GOT3 (cell line): ENCODE measurements around the gene CMIP.

Experiments used
- DNase-seq: peaks from one replicate; lab custom pipeline; 2025; ENCODE audit warnings: mixed read lengths; lab: John Stamatoyannopoulos, UW

Gene CMIP

GRCh38 chr16:81551151-81551808, 106.7 kb downstream of the CMIP start:
- no peak for DNase-seq

- no peak for DNase-seq
These were observed 107.3 kb downstream of the CMIP start for GRCh38 chr16:81551821-81552304.

DNA sequence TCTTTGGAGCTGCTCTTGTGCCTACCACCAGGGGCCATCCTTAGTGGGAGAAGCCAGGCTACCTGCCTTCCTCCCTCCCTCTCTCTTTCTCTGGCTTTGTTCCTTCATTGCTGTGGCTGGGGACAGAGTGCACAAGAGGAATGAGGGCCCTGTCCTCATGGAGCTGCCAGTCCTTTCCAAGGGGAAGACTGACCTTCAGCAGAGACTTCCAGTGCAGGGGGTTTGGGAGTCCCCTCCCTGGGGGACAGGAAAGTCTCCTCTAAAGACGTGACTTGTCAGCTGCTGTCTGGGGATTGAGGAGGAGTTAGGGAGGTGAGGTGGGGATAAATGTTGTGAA, 108.1 kb downstream of the CMIP start:
- no peak for DNase-seq

DNA sequence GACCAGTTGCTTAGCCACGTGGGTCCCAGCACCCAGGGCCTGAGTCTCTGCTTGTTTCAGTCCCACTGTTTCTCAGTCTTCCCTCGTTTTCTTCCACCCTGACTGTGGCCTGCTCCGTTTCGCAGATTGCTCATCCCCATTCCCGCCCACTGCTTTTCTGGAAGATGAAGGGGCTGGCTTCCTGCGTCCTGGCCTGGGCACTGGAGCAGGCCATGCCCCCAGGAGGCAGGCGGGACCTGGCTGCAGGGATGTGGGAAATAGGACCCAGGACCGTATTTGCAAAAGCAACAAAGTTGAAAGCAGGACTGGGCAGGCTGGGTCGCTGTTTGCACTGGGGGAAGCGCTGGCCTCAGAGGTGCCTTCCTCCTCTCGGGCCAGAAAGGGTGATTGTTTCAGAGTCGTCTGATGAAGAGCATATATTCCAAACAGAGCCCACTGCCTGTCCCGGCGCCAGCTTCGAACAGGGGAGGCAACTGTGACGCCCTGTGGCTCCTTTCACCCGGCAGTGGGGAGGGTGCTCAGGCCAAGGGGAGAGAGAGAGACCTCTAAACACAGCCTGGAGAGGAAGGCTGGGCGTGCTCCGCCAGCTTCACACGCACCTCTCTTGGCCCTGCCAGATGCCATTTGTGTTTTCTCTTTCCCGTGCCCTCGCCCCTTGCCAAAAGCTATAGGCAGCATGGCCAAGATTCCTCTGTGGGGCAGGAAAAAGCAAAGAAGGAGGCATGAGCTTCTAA, 108.6 kb downstream of the CMIP start:
- DNase-seq, result no peak

DNA sequence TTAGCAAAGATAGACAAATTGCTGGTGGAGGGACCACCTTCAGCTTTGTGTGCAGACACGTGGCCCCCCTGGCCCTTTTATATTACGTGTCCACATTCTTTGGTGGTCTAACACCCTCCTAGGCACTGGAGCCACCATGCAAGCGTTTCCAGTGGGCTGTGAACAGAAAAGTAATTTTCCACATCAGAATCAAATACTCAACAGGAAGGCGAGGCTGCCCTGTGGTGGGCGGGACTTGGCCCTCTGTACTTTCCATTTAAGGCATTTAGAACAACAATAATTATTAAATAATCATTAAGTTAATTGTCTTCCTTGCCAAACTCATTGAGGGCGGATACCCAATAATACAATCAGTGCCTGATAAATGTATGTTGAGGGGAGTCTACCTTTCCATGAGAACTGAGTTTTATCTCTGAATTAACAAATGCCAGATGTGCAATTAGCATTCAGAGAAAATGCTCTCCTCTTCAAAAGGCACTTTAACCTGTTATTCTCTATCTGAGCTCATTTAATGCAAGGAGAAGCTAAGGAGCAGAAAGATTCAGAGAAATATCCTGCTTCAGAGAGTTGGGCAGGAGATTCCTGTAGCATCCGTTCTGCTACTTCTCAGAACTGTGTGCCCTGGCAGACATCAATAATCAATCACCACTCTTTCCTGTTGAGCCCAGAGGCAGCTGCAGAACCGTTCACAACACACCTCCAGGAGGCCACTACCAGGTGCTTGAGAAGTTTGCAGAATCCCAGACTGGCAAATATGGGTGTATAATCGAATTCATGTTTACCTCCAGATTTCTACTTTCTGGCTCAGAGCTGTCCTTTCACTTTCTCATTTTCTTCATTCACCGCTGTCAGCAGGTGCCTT, 109.4 kb downstream of the CMIP start:
- no peak for DNase-seq

GRCh38 chr16:81554979-81555378, 110.4 kb downstream of the CMIP start:
- no peak for DNase-seq

- DNase-seq, result no peak
These were observed 111.1 kb downstream of the CMIP start for GRCh38 chr16:81555660-81556059.

DNA sequence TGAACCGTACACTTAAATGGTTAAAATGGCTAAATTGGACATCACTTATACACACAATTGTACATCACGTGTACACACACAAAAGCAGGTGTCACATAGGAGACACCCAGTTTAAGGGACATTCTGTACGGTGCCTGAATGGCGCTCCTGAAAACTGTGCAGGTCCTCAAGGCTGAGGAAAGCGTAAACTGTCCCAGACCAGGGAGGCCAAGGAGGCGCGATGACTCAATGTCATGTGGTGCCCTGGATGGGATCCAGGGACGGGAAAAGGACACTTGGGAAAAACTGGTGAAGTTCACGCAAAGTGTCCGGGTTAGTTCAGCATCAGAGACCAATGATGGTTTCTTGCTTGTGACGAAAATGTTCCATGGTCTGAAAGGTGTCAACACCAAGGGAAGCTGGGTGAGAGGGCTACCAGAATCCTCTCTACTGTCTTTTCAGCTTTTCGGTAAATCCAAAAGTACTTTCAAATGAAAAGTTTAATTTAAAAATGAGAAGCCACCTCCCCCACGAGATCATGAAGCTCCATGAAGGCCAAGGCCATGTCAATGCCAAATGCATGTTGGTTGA, 112.2 kb downstream of the CMIP start:
- DNase-seq, result no peak

DNA sequence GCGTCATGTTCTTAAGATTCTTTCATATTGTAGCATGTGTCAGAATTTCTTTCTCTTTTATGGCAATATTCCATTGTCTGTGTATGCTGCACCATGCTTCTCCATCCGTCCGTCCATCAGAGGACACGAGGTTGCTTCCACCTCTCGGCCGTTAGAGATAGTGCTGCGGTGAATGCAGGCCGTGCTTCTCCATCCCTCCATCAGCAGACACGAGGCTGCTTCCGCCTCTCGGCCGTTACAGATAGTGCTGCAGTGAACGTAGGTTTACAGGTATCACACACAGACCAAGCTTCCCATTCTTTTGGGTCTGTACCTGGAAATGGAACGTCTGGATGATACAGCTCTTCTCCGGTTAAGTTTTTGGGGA, 113.5 kb downstream of the CMIP start:
- DNase-seq, result no peak

GRCh38 chr16:81558444-81559175, 114.0 kb downstream of the CMIP start:
- no peak for DNase-seq

DNA sequence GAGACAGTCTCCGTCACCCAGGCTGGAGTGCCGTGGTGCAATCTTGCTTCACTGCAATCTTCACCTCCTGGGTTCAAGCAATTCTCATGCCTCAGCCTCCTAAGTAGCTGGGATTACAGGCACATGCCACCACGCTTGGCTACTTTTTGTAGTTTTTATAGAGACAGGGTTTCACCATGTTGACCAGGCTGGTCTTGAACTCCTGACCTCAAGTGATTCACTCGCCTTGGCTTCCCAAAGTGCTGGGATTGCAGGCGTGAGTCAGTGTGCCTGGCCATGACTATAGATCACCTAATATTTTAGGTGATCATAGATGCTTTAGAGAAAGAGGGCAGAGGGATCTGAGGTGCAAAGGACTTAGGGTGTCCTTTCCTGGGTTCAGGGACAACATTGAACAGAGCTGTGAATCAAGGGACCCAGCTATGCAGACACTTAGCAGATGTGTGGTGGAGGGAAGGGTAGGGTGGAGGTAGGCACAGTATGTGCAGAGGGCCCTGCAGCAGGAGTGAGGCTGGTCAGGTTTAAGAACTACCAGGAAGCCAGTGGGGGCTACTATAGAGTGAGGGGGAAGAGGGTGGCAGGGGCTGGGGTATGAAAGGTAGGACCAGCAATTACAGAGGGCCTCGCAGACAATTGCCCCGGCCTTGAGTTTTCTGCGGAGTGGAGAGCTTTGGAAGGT, 116.5 kb downstream of the CMIP start:
- no peak for DNase-seq

- DNase-seq, result no peak
These were observed 117.7 kb downstream of the CMIP start for GRCh38 chr16:81562174-81562849.

- no peak for DNase-seq
These were observed 118.3 kb downstream of the CMIP start for GRCh38 chr16:81562926-81563325.

GRCh38 chr16:81564421-81564911, 119.9 kb downstream of the CMIP start:
- no peak for DNase-seq

- no peak for DNase-seq
These were observed 120.9 kb downstream of the CMIP start for GRCh38 chr16:81565321-81566028.

DNA sequence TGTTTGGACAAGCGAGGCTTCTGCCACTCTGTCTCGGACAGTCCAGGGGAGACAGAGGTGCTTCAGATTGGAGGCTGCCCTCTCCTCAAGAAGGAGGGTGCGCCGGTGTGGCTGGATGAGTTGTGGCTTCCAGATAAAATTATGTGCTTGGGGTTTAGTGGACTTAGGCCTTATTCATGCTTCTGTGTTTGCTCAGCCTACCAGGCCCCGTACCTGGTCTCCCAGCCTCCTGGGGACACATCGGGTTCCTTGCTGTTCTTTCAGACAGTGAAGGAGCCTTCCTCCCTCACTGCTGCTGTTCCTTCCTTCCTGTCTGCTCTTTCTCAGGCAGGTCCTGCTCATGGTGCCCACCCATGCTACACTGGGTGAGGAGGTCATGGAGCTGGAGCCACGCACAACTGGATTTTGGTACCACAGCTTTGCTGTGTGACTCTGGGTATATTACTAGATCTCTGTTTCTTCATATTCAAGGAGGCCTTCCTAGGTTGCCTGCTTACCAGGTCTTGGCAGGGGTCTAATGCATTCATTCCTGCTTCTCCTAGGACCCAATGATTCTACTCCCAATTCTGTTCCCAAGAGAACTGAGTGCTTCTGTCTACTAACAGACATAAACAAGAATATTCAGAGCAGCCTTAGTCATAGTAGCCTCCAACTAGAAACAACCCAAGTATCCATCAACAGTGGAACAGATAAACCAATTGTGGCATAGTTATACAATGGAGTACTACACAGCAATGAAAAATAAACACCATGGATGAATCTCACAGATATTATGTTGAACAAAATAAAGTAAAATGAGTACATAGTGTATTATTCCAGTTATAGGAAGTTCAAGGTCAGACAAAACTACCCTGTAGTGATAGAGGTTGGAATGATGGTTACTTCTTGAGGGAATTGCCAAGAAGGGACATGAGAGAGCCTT, 121.7 kb downstream of the CMIP start:
- DNase-seq, result no peak

- DNase-seq, result no peak
These were observed 122.5 kb downstream of the CMIP start for GRCh38 chr16:81567087-81567486.

DNA sequence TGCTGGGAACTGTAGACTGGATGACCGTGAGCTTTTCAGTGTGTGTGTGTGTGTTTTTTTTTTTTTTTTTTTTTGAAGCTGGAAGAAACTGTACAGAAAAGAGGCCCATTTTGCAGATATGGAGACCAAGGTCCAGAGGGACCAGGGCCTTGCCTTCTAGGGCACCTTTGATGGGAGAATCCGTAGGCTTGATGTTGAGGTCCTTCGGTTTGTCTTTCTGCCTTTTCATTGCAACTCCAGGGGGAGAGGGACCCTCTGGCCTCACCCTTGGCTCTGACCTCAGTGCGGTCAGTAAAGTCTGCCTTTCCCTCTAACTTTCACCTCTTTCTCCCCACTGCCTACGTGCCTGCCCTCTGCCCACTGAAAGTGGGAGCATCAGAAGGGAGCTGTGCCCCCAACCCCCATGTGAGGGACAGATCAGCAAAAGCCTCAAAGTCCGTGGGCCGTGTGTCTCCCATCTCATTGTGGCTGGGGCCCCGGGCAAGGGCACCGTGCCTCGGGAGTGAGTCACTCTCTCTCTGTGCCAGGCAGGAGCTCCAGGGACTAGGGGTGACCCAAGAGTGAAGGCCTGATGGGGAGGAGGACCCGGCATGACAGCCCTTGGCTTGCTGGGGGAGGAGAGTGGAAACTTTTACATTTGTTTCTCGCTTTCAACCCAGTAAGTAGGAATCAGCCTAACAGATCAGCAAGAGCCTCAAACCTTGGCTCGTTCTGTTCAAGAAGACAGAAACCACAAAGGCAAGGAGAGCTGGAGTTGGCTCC, 123.6 kb downstream of the CMIP start:
- DNase-seq, result no peak
